OCI-LY7 (cell line): ENCODE data around the gene NPDC1. TPM values are rescaled to one million over a fixed set of nuclear protein-coding genes. Genes with fewer than 3 reads are reported as not detected.
A peak's percentile ranks its signal among the peaks of the same experiment; 100 is the strongest.

Experiments used
- BruUV-seq: library from RNA; stranded (reverse); fragments of 400-500 nt; replicated peaks from 2 replicates; lab custom pipeline; 2021; lab: Mats Ljungman, UMichigan
- CTCF ChIA-PET: fragments of 300-600 bp; sonication (Branson Sonifier 250); formaldehyde crosslinking; loops from one replicate; lab custom pipeline; 2022; ENCODE audit warnings: antibody characterized with exemption; ENCODE audit not compliant: unreplicated experiment; lab: Charles Lee
- POLR2A ChIA-PET: fragments of 300-600 bp; sonication (Branson Sonifier 250); formaldehyde crosslinking; loops from one replicate; lab custom pipeline; 2022; ENCODE audit warnings: antibody characterized with exemption; lab: Charles Lee
- DNase-seq: peaks from one replicate; pipeline ENCODE4 v3.0.0-alpha.2; 2015; ENCODE audit warnings: low spot score
- H2AFZ ChIP-seq: fragments of 200-600 bp; sonication (generic), shearing (Covaris generic); 2 replicates; pipeline ENCODE4 v1.6.1; 2014; ENCODE audit warnings: mild to moderate bottlenecking, antibody characterized with exemption, low read length, moderate library complexity
- H3K27ac ChIP-seq: fragments of 200-600 bp; sonication (generic); 2 replicates; pipeline ENCODE4 v1.5.1; 2014; ENCODE audit warnings: mixed run types, low read depth, mild to moderate bottlenecking, moderate library complexity, low read length, inconsistent platforms; ENCODE audit not compliant: poor library complexity, severe bottlenecking
- H3K36me3 ChIP-seq: fragments of 200-600 bp; sonication (generic); 2 replicates; pipeline ENCODE4 v1.6.1; 2014; ENCODE audit warnings: mild to moderate bottlenecking, antibody characterized with exemption, low read length, moderate library complexity, mixed read lengths; ENCODE audit not compliant: insufficient read depth
- H3K4me1 ChIP-seq: fragments of 200-600 bp; sonication (generic); 2 replicates; pipeline ENCODE4 v1.5.1; 2014; ENCODE audit warnings: mild to moderate bottlenecking, low read length; ENCODE audit not compliant: insufficient read depth, poor library complexity, severe bottlenecking
- H3K4me2 ChIP-seq: fragments of 200-600 bp; sonication (generic); 2 replicates; pipeline ENCODE4 v1.6.1; 2014; ENCODE audit warnings: mild to moderate bottlenecking, low read length
- H3K4me3 ChIP-seq: fragments of 200-600 bp; sonication (generic); 2 replicates; pipeline ENCODE4 v1.5.1; 2014; ENCODE audit warnings: mild to moderate bottlenecking, low read depth, low read length; ENCODE audit not compliant: poor library complexity, severe bottlenecking
- H3K79me2 ChIP-seq: fragments of 200-600 bp; sonication (generic); 2 replicates; pipeline ENCODE4 v1.6.1; 2016; ENCODE audit warnings: low read depth, mild to moderate bottlenecking, low read length, moderate library complexity, mixed read lengths; ENCODE audit not compliant: insufficient read depth
- H3K9me2 ChIP-seq: fragments of 200-600 bp; sonication (generic); 2 replicates; pipeline ENCODE4 v1.6.1; 2016; ENCODE audit warnings: mild to moderate bottlenecking, low read length, mixed read lengths; ENCODE audit not compliant: insufficient read depth
- H3K9me3 ChIP-seq: fragments of 200-600 bp; sonication (generic); 2 replicates; pipeline ENCODE4 v1.6.1; 2014; ENCODE audit warnings: mild to moderate bottlenecking, mixed run types, low read length, mixed read lengths
- H4K20me1 ChIP-seq: fragments of 200-600 bp; sonication (generic); 2 replicates; pipeline ENCODE4 v1.6.1; 2014; ENCODE audit warnings: mild to moderate bottlenecking, antibody characterized with exemption, low read length, moderate library complexity, mixed read lengths; ENCODE audit not compliant: insufficient read depth
- EZH2phosphoT487 ChIP-seq: fragments of 200-600 bp; sonication (generic); IDR thresholded peaks from 2 replicates; pipeline ENCODE4 v1.6.1; 2018; ENCODE audit warnings: low read depth, borderline replicate concordance, mild to moderate bottlenecking, mixed run types, antibody characterized with exemption, low read length, moderate library complexity, mixed read lengths
- intact Hi-C: fragments of 100-400 bp; cut with micrococcal nuclease; formaldehyde crosslinking; loops from one replicate; pipeline ENCODE4 v1.10.0; 2022; ENCODE audit not compliant: unreplicated experiment
- total RNA-seq, 2 experiments: library from RNA; depleted of rRNA in 1 of 2; stranded (reverse); fragments of >200 nt in 1 of 2; shearing (Covaris generic) in 1 of 2; gene quantifications; 2 replicates each; pipeline ENCODE4 v1.2.3, GENCODE V29; 2014 to 2022
- TF ChIP-seq, protein P1 (sequence below): fragments of 200-600 bp; sonication (generic); conservative IDR thresholded peaks from 2 replicates; pipeline ENCODE4 v1.5.1; 2014; ENCODE audit warnings: mild to moderate bottlenecking, antibody characterized with exemption, low read length, moderate library complexity, mixed read lengths

The NPDC1 gene
- total RNA-seq, 2 experiments from 2014 or later: 0.32 to 0.38 TPM

DNA sequence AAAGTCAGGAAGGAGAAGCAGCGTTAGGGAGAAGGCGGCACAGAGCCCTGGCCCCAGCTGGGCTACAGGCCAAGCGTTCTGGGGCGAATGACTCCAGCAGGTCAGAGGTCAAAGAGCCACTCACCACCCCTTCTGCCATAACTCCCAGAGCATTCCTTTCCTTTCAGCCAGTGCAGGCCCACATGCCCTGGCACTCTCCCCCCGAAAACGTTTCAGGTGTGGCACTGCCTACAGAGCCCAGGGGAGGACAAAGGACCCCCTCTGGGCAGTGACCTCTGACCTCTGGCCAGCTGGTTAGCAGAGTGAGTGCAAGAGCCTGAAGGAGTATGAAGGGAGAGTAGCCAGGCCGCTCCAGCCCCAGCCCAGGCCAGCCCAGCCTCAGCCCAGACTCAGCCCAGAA, 22.8 kb downstream of the NPDC1 start:
- intact Hi-C loops: no loop called here
- BruUV-seq: no TSS peak
- no peak overlapping the region for H3K4me3 ChIP-seq
- H3K79me2 ChIP-seq: no peaks in the 10 kb centered on the region
- H3K4me1 ChIP-seq: peaks cover 26% of the 10 kb centered on the region
- H3K27ac ChIP-seq: no peak overlapping the region
- H3K9me3 ChIP-seq: no peaks in the 10 kb centered on the region
- DNase-seq: no peak
- CTCF ChIA-PET: no interaction called here
- TF ChIP-seq EZH2phosphoT487: no peak
- TF ChIP-seq, protein P1, sequence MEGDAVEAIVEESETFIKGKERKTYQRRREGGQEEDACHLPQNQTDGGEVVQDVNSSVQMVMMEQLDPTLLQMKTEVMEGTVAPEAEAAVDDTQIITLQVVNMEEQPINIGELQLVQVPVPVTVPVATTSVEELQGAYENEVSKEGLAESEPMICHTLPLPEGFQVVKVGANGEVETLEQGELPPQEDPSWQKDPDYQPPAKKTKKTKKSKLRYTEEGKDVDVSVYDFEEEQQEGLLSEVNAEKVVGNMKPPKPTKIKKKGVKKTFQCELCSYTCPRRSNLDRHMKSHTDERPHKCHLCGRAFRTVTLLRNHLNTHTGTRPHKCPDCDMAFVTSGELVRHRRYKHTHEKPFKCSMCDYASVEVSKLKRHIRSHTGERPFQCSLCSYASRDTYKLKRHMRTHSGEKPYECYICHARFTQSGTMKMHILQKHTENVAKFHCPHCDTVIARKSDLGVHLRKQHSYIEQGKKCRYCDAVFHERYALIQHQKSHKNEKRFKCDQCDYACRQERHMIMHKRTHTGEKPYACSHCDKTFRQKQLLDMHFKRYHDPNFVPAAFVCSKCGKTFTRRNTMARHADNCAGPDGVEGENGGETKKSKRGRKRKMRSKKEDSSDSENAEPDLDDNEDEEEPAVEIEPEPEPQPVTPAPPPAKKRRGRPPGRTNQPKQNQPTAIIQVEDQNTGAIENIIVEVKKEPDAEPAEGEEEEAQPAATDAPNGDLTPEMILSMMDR: no peak
- no peak overlapping the region for H3K4me2 ChIP-seq
- no peaks in the 10 kb centered on the region for H4K20me1 ChIP-seq
- no peaks in the 10 kb centered on the region for H3K36me3 ChIP-seq
- H2AFZ ChIP-seq: no peak overlapping the region
- POLR2A ChIA-PET: no interaction called here
- H3K9me2 ChIP-seq: no peaks in the 10 kb centered on the region

DNA sequence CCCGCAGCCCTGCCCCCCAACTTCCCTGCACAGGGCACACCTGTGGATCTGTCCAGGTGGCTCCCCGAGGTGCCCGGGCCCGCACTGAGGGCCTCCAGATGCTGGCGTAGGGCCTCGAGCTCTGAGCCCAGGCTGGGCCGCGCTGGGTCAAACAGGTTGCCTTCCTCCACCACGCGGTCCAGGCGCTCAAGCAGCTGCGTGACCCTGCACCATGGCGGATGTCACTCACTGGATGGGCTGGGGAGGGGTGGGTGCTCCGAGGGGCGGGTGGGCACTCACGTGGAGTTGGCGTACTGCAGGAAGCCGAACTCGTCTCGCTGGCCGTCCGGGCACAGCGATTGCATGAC, 23.3 kb downstream of the NPDC1 start:
- BruUV-seq: no TSS peak
- Histone ChIP-seq H3K4me1 (peaks cover 26% of the 10 kb centered on the region), H3K4me3 (no peak overlapping the region), H4K20me1 (no peaks in the 10 kb centered on the region), H3K79me2 (no peaks in the 10 kb centered on the region), H3K36me3 (no peaks in the 10 kb centered on the region), H3K9me2 (no peaks in the 10 kb centered on the region), H3K27ac (no peak overlapping the region), H2AFZ (no peak overlapping the region), H3K4me2 (no peak overlapping the region), H3K9me3 (no peaks in the 10 kb centered on the region)
- TF ChIP-seq, protein P1: no peak
- TF ChIP-seq EZH2phosphoT487: no peak
- ChIA-PET POLR2A (interaction anchor here (0.8 kb wide), 1 partner anchor 212 kb away, joined by 3 read pairs; no protein-coding TSS in a partner anchor), CTCF (interaction anchor here (0.9 kb wide), 1 partner anchor 13 kb away, joined by 3 read pairs; no protein-coding TSS in a partner anchor)
- DNase-seq: no peak
- intact Hi-C loops: no loop called here

DNA sequence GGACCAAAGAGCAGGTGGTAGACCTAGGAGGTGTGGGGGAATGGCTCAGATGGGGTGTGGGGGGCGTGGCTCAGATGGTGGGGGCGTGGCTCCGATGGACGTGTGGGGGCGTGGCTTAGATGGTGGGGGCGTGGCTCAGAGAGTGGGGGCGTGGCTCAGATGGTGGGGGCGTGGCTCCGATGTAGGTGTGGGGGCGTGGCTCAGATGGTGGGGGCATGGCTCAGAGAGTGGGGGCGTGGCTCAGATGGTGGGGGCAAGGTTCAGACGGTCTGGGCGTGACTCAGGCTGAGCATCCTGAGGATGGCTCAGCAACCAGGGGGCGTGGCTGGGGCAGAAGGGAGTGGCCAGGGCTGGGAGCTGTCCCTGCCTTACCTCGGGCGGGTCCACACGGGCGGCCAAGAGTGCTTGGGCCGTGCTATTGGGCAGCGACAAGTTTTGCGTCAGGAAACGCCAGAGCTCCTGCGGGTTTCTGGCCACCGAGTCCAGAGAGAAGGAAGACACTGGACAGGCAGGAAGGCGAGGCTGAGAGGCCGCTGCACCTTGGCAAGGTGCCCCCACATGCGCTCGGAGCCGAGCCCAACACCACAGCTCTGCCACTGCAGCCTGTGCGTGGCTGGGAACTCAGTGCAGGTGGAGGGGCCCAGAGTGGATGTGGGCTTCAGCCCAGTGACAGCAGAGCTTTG, 23.9 kb downstream of the NPDC1 start:
- peaks cover 26% of the 10 kb centered on the region for H3K4me1 ChIP-seq
- H3K79me2 ChIP-seq: no peaks in the 10 kb centered on the region
- H3K9me3 ChIP-seq: no peaks in the 10 kb centered on the region
- CTCF ChIA-PET: interaction anchor here (0.9 kb wide), 1 partner anchor 13 kb away, joined by 3 read pairs; no protein-coding TSS in a partner anchor
- no peak overlapping the region for H2AFZ ChIP-seq
- no peak overlapping the region for H3K4me2 ChIP-seq
- TF ChIP-seq EZH2phosphoT487: no peak
- TF ChIP-seq, protein P1: no peak
- no peaks in the 10 kb centered on the region for H3K36me3 ChIP-seq
- BruUV-seq: no TSS peak
- H4K20me1 ChIP-seq: no peaks in the 10 kb centered on the region
- no peaks in the 10 kb centered on the region for H3K9me2 ChIP-seq
- no peak overlapping the region for H3K27ac ChIP-seq
- H3K4me3 ChIP-seq: no peak overlapping the region
- intact Hi-C loops: no loop called here
- POLR2A ChIA-PET: interaction anchor here (0.5 to 0.8 kb wide), 2 partner anchors 51 to 212 kb away, joined by 3 read pairs; no protein-coding TSS in a partner anchor
- DNase-seq: peak; percentile 89
